Measurements from ENCODE around the gene PMEPA1. TPM values are rescaled to one million over a fixed set of nuclear protein-coding genes. Genes with fewer than 3 reads are reported as not detected.
A peak's percentile ranks its signal among the peaks of the same experiment; 100 is the strongest.

The PMEPA1 gene
- total and polyA plus RNA-seq, 10 of the 15 experiments (the other 5 are each of a cell fraction or from before 2014, with no cell fraction given) = 0.02 to 0.10 (median 0.04) TPM; not detected in 3

GRCh38 chr20:57749869-57750268 is 40.1 kb upstream of the PMEPA1 start:
- Histone ChIP-seq H3K27ac (ENCODE audit: control insufficient read depth, insufficient read depth) (no peak overlapping the region), H3K27me3 (replicated peaks in 1 of 2; ENCODE audit: control insufficient read depth in 2 of 2, insufficient read depth in 2 of 2, low read length in 1 of 2) (no peaks in the 10 kb centered on the region), H3K36me3 (ENCODE audit: control insufficient read depth in 2 of 2, insufficient read depth in 2 of 2, low read length in 1 of 2) (no peaks in the 10 kb centered on the region), H3K4me1 (ENCODE audit: control insufficient read depth, insufficient read depth, low read length) (peaks cover 9% of the 10 kb centered on the region), H3K9ac (ENCODE audit: control insufficient read depth, insufficient read depth, low read length) (no peak overlapping the region), H2AFZ (ENCODE audit: control insufficient read depth, low read depth, low read length) (no peak overlapping the region), H3K79me2 (ENCODE audit: control insufficient read depth, insufficient read depth, low read length) (no peaks in the 10 kb centered on the region), H3K4me2 (ENCODE audit: control insufficient read depth, insufficient read depth) (no peak overlapping the region), H3K9me3 (replicated peaks; ENCODE audit: control insufficient read depth, insufficient read depth, low read length) (peaks cover 3% of the 10 kb centered on the region; the same call in 2 of the 3 replicates), H3K4me3 (no peak overlapping the region), H4K20me1 (ENCODE audit: control insufficient read depth, insufficient read depth) (no peaks in the 10 kb centered on the region)
- ChIA-PET POLR2A (interaction anchor here (0.9 kb wide), 1 partner anchor 15 kb away, joined by 3 read pairs; no protein-coding TSS in a partner anchor), CTCF (no interaction called here), RAD21 (ENCODE audit: unreplicated experiment) (no interaction called here), SMC1A (ENCODE audit: uncharacterized antibody, unreplicated experiment) (no interaction called here)
- WGBS (ENCODE audit: insufficient coverage, insufficient replicate concordance, low lambda C conversion rate, missing lambda C conversion rate) = 82% methylated on average over 7 of the region's 7 CpGs
- DNase-seq (ENCODE audit: low read depth, low spot score) = no peak
- BruUV-seq (replicated peaks) = no TSS peak
- no peak for FAIRE-seq
- TF ChIP-seq, protein P1, sequence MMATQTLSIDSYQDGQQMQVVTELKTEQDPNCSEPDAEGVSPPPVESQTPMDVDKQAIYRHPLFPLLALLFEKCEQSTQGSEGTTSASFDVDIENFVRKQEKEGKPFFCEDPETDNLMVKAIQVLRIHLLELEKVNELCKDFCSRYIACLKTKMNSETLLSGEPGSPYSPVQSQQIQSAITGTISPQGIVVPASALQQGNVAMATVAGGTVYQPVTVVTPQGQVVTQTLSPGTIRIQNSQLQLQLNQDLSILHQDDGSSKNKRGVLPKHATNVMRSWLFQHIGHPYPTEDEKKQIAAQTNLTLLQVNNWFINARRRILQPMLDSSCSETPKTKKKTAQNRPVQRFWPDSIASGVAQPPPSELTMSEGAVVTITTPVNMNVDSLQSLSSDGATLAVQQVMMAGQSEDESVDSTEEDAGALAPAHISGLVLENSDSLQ (IDR thresholded peaks at IDR 0.05) = no peak
- 0 out of 2 replicates have a peak, but pooled peaks have one; percentile 6 for TF ChIP-seq NFXL1 (IDR thresholded peaks at IDR 0.05; ENCODE audit: borderline replicate concordance)
- intact Hi-C loops (cut with micrococcal nuclease; ENCODE audit: unreplicated experiment) (no loop called here), in situ Hi-C loops (cut with MboI) (no loop called here)
- ATAC-seq = no peak

GRCh38 chr20:57749131-57749690 is 39.4 kb upstream of the PMEPA1 start:
- 25% methylated on average over 13 of the region's 13 CpGs for WGBS (ENCODE audit: insufficient coverage, insufficient replicate concordance, low lambda C conversion rate, missing lambda C conversion rate)
- ChIA-PET RAD21 (ENCODE audit: unreplicated experiment) (interaction anchor here (1.3 kb wide), 1 partner anchor 11 kb away, joined by 3 read pairs; no protein-coding TSS in a partner anchor), SMC1A (ENCODE audit: uncharacterized antibody, unreplicated experiment) (interaction anchor here (0.9 to 1.3 kb wide), 4 partner anchors 20 to 129 kb away, joined by 3 to 4 read pairs (median 3); partner anchors contain the start of gene ZBP1), POLR2A (no interaction called here), CTCF (no interaction called here)
- no peak for DNase-seq (ENCODE audit: low read depth, low spot score)
- BruUV-seq (replicated peaks) = no TSS peak
- TF ChIP-seq MEF2B (IDR thresholded peaks at IDR 0.05; ENCODE audit: partially characterized antibody, poor library complexity, severe bottlenecking) = peak; percentile 4
- TF ChIP-seq POLR2AphosphoS5 (IDR thresholded peaks at IDR 0.05; ENCODE audit: low read length) = no peak
- TF ChIP-seq TBL1XR1 (IDR thresholded peaks at IDR 0.05; ENCODE audit: low read depth, low read length) = 0 out of 2 replicates have a peak, but pooled peaks have one; percentile 10
- peak overlapping the region; percentile 63 for H3K4me2 ChIP-seq (ENCODE audit: control insufficient read depth, insufficient read depth)
- no peaks in the 10 kb centered on the region for H4K20me1 ChIP-seq (ENCODE audit: control insufficient read depth, insufficient read depth)
- H2AFZ ChIP-seq (ENCODE audit: control insufficient read depth, low read depth, low read length) = peak overlapping the region; percentile 0
- ATAC-seq = peak; percentile 64; the same call in 2 of the 3 replicates
- no peaks in the 10 kb centered on the region for H3K79me2 ChIP-seq (ENCODE audit: control insufficient read depth, insufficient read depth, low read length)
- H3K27ac ChIP-seq (ENCODE audit: control insufficient read depth, insufficient read depth) = no peak overlapping the region
- no peaks in the 10 kb centered on the region for H3K27me3 ChIP-seq (replicated peaks in 1 of 2; ENCODE audit: control insufficient read depth in 2 of 2, insufficient read depth in 2 of 2, low read length in 1 of 2)
- H3K4me3 ChIP-seq = 0 out of 2 replicates have a peak overlapping the region, but pooled peaks have one; percentile 23
- in situ Hi-C loops (cut with MboI) (no loop called here), intact Hi-C loops (cut with micrococcal nuclease; ENCODE audit: unreplicated experiment) (no loop called here)
- no peak for FAIRE-seq
- peak overlapping the region; percentile 28; the same call in 1 of the 2 replicates for H3K9ac ChIP-seq (ENCODE audit: control insufficient read depth, insufficient read depth, low read length)
- H3K4me1 ChIP-seq (ENCODE audit: control insufficient read depth, insufficient read depth, low read length) = peaks cover 9% of the 10 kb centered on the region
- peaks cover 3% of the 10 kb centered on the region; the same call in 2 of the 3 replicates for H3K9me3 ChIP-seq (replicated peaks; ENCODE audit: control insufficient read depth, insufficient read depth, low read length)
- H3K36me3 ChIP-seq (ENCODE audit: control insufficient read depth in 2 of 2, insufficient read depth in 2 of 2, low read length in 1 of 2) = no peaks in the 10 kb centered on the region
